Glutamatergic neuron (in vitro differentiated cells): ENCODE results near the gene OPRM1. TPM values are rescaled to one million over a fixed set of nuclear protein-coding genes. Genes with fewer than 3 reads are reported as not detected.
A peak's percentile ranks its signal among the peaks of the same experiment; 100 is the strongest.

Experiments used
- DNase-seq: peaks from one replicate; pipeline ENCODE4 v3.0.0; 2022
- H3K27ac Mint-ChIP-seq: one replicate; pipeline ENCODE4 v1.8.0; 2020; ENCODE audit warnings: mild to moderate bottlenecking, mixed read lengths, inconsistent platforms; ENCODE audit not compliant: unreplicated experiment
- H3K27me3 Mint-ChIP-seq: one replicate; pipeline ENCODE4 v1.8.0; 2020; ENCODE audit warnings: mild to moderate bottlenecking, moderate library complexity, mixed read lengths, inconsistent platforms; ENCODE audit not compliant: unreplicated experiment
- H3K36me3 Mint-ChIP-seq: one replicate; pipeline ENCODE4 v1.8.0; 2020; ENCODE audit warnings: mild to moderate bottlenecking, mixed read lengths, inconsistent platforms; ENCODE audit not compliant: unreplicated experiment
- H3K4me1 Mint-ChIP-seq: one replicate; pipeline ENCODE4 v1.8.0; 2020; ENCODE audit warnings: mild to moderate bottlenecking, low read depth, mixed read lengths, inconsistent platforms; ENCODE audit not compliant: unreplicated experiment
- H3K4me3 Mint-ChIP-seq: one replicate; pipeline ENCODE4 v1.8.0; 2020; ENCODE audit warnings: mild to moderate bottlenecking, mixed read lengths, inconsistent platforms; ENCODE audit not compliant: unreplicated experiment
- H3K9me3 Mint-ChIP-seq: one replicate; pipeline ENCODE4 v1.8.0; 2020; ENCODE audit warnings: mild to moderate bottlenecking, moderate library complexity, mixed read lengths, inconsistent platforms; ENCODE audit not compliant: unreplicated experiment
- long read RNA-seq: library from polyadenylated mRNA; unstranded; transcript quantifications from one replicate; pipeline ENCODE4 v2.0.0, GENCODE V29; 2020; ENCODE audit not compliant: unreplicated experiment
- total RNA-seq: library from RNA; stranded (reverse); fragmentation: NEBNext Ultra II Directional; extraction: Animal tissue kit (Norgen Biotek cat#: 25700); gene quantifications from one replicate; pipeline ENCODE4 v1.2.1, GENCODE V29; 2021; ENCODE audit not compliant: unreplicated experiment
- TF ChIP-seq, protein P1 (sequence below): fragments of 200-600 bp; sonication (generic); IDR thresholded peaks from one replicate; pipeline ENCODE4 v1.5.0; 2021; ENCODE audit not compliant: partially characterized antibody, unreplicated experiment

OPRM1 gene
- total RNA-seq = not detected
- long read RNA-seq = 0 reads

DNA sequence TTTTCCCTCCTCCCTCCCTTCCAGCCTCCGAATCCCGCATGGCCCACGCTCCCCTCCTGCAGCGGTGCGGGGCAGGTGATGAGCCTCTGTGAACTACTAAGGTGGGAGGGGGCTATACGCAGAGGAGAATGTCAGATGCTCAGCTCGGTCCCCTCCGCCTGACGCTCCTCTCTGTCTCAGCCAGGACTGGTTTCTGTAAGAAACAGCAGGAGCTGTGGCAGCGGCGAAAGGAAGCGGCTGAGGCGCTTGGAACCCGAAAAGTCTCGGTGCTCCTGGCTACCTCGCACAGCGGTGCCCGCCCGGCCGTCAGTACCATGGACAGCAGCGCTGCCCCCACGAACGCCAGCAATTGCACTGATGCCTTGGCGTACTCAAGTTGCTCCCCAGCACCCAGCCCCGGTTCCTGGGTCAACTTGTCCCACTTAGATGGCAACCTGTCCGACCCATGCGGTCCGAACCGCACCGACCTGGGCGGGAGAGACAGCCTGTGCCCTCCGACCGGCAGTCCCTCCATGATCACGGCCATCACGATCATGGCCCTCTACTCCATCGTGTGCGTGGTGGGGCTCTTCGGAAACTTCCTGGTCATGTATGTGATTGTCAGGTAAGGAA lies at the start of gene OPRM1:
Gene OPRM1, plus strand, starts transcription at position 10 of the 612 bp plus-strand sequence. Its CDS starts 305 bp downstream, at position 315.
- Mint-ChIP-seq H3K27me3 (no peaks in the 10 kb centered on the region), H3K4me1 (no peaks in the 10 kb centered on the region), H3K27ac (no peak within 1 kb of the TSS), H3K4me3 (peak within 1 kb of the TSS; percentile 86), H3K9me3 (no peaks in the 10 kb centered on the region), H3K36me3 (no peaks in the 10 kb centered on the region)
- peak; percentile 49 for DNase-seq
- TF ChIP-seq, protein P1, sequence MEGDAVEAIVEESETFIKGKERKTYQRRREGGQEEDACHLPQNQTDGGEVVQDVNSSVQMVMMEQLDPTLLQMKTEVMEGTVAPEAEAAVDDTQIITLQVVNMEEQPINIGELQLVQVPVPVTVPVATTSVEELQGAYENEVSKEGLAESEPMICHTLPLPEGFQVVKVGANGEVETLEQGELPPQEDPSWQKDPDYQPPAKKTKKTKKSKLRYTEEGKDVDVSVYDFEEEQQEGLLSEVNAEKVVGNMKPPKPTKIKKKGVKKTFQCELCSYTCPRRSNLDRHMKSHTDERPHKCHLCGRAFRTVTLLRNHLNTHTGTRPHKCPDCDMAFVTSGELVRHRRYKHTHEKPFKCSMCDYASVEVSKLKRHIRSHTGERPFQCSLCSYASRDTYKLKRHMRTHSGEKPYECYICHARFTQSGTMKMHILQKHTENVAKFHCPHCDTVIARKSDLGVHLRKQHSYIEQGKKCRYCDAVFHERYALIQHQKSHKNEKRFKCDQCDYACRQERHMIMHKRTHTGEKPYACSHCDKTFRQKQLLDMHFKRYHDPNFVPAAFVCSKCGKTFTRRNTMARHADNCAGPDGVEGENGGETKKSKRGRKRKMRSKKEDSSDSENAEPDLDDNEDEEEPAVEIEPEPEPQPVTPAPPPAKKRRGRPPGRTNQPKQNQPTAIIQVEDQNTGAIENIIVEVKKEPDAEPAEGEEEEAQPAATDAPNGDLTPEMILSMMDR = no peak

DNA sequence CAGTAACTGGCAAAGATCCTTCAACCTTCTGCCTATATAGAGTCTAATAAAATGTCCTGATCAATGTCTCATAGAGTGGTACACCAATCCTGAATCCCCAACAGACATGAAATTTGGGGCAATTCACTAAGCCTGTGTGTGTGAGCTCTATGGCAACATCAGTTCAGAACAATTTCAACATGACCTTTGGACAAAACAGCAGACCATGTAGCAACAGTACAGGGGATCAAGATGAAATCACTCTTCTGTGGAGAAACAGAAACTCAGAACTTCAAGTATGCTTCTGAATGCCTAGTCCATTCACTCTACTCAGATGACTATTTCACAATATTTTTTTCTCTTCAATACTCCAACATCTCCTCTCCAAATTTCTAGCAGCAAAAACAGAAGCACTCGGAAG lies 49.1 kb upstream of the OPRM1 start:
- Mint-ChIP-seq H3K4me3 (no peak overlapping the region), H3K9me3 (no peaks in the 10 kb centered on the region), H3K27ac (no peak overlapping the region), H3K36me3 (no peaks in the 10 kb centered on the region), H3K27me3 (no peaks in the 10 kb centered on the region), H3K4me1 (peaks cover 3% of the 10 kb centered on the region)
- no peak for DNase-seq
- TF ChIP-seq, protein P1 = no peak

DNA sequence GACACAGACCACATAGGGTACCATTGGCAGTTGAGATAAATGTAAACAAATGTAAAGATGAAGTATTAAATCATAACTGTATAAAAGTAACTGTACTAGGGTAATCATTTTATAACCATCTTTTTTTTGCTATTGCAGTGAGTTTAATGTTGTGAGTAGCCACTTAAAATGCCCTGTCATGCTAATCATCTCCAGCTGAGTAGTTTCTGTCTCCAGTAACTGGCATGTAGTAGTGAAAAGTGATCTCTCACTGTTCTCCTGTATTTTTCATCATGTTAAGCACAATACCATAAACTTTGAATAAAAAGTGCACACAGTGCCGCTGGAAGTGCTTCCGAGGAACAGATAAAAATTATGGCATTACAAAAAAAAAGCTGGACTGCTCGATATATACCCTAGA lies 45.0 kb upstream of the OPRM1 start:
- no peak overlapping the region for H3K4me3 Mint-ChIP-seq
- no peaks in the 10 kb centered on the region for H3K9me3 Mint-ChIP-seq
- H3K27ac Mint-ChIP-seq = no peak overlapping the region
- H3K4me1 Mint-ChIP-seq = no peaks in the 10 kb centered on the region
- no peaks in the 10 kb centered on the region for H3K27me3 Mint-ChIP-seq
- TF ChIP-seq, protein P1 = no peak
- H3K36me3 Mint-ChIP-seq = no peaks in the 10 kb centered on the region
- DNase-seq = no peak

DNA sequence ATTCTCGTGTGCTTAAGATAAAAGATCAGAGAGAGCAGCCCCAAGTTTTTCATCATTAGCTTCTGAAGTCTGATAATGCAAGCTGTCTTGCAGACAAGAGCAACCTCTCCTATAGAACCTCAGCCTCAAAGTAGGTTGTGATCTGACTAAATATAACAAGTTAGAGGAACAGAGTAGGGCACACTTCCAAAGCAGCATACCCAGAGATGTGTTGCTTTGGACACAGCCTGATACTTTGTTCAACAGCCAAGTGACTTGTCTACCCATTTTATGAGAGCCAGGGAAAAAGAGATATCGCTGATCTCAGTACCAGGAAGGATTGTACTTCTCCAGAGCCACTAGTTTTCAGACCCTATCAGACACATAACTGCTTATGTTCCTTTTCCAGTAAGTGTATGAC lies 44.2 kb upstream of the OPRM1 start:
- H3K9me3 Mint-ChIP-seq = no peaks in the 10 kb centered on the region
- no peaks in the 10 kb centered on the region for H3K27me3 Mint-ChIP-seq
- H3K4me3 Mint-ChIP-seq = no peak overlapping the region
- no peak overlapping the region for H3K27ac Mint-ChIP-seq
- TF ChIP-seq, protein P1 = no peak
- H3K36me3 Mint-ChIP-seq = no peaks in the 10 kb centered on the region
- no peaks in the 10 kb centered on the region for H3K4me1 Mint-ChIP-seq
- no peak for DNase-seq

DNA sequence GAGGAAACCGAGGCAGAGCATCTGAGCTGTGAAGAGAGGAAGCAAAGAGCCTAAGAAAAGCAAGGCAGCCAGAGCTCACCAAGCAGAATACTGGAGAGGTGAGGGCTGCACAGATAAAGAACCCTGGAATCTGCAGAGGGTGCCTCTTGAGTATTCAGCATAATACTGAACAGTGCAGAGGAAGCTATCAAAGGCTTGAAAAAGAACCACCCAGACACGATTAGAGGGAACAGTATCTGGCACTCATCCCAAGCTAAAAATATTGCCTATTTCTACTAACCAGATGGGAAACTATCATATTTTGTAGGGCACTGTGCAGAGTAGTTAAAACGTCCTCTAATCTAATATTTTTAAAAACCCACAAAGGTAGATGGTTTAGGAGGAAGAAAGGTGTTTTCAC lies 41.8 kb upstream of the OPRM1 start:
- H3K36me3 Mint-ChIP-seq = no peaks in the 10 kb centered on the region
- H3K4me3 Mint-ChIP-seq = no peak overlapping the region
- H3K27ac Mint-ChIP-seq = no peak overlapping the region
- no peaks in the 10 kb centered on the region for H3K27me3 Mint-ChIP-seq
- DNase-seq = no peak
- H3K4me1 Mint-ChIP-seq = no peaks in the 10 kb centered on the region
- TF ChIP-seq, protein P1 = no peak
- H3K9me3 Mint-ChIP-seq = no peaks in the 10 kb centered on the region
